Uterus (tissue), 4 donors: ENCODE results near the gene MX1. TPM values are rescaled to one million over a fixed set of nuclear protein-coding genes. Genes with fewer than 3 reads are reported as not detected.

Source experiments
- DNase-seq, 2 donors: peaks; one replicate each; pipeline ENCODE4 v3.0.0-alpha.2; 2019 to 2020
- H3K27ac ChIP-seq, 2 donors: fragments of 200-600 bp; sonication (generic); 1 replicate in 1 of 2; 2 replicates in 1 of 2; pipeline ENCODE4 v1.5.1; 2016 to 2018
- H3K27me3 ChIP-seq, 2 donors: fragments of 200-600 bp; sonication (generic); one replicate each; pipeline ENCODE4 v1.5.1; 2018 to 2019; ENCODE audit warnings: control low read depth in 1 of 2
- H3K36me3 ChIP-seq, 2 donors: fragments of 200-600 bp; sonication (generic); one replicate each; pipeline ENCODE4 v1.5.1; 2019; ENCODE audit warnings: control low read depth in 1 of 2
- H3K4me1 ChIP-seq, 2 donors: fragments of 200-600 bp; sonication (generic); one replicate each; pipeline ENCODE4 v1.5.1; 2018 to 2019; ENCODE audit warnings: control low read depth in 1 of 2
- H3K4me3 ChIP-seq, 2 donors: fragments of 200-600 bp; sonication (generic); 1 replicate in 1 of 2; 2 replicates in 1 of 2; pipeline ENCODE4 v1.5.1; 2018 to 2019; ENCODE audit warnings: mild to moderate bottlenecking in 1 of 2
- H3K9me3 ChIP-seq, 2 donors: fragments of 200-600 bp; sonication (generic); one replicate each; pipeline ENCODE4 v1.5.1; 2019; ENCODE audit warnings: control low read depth in 1 of 2
- CTCF ChIP-seq, 4 experiments: fragments of 200-600 bp in 2 of 4; fragments of 450-650 bp in 2 of 4; sonication (generic) in 2 of 4; IDR thresholded peaks; one replicate each; pipeline ENCODE4 v1.5.1; 2016 to 2019; ENCODE audit warnings: antibody characterized with exemption in 4 of 4, mild to moderate bottlenecking in 2 of 4, moderate library complexity in 1 of 4
- POLR2A ChIP-seq, 2 donors: fragments of 450-650 bp; IDR thresholded peaks; one replicate each; pipeline ENCODE4 v1.6.1; 2016; ENCODE audit warnings: antibody characterized with exemption in 2 of 2, mild to moderate bottlenecking in 1 of 2, moderate library complexity in 1 of 2
- intact Hi-C: fragments of 100-400 bp; cut with DNase I; formaldehyde crosslinking; loops from one replicate; pipeline ENCODE4 v1.15.1; 2023; ENCODE audit warnings: low total_unique reads
- total RNA-seq, 4 donors: library from RNA; depleted of rRNA in 3 of 4; stranded (reverse); fragments of >200 nt in 3 of 4; gene quantifications; one replicate each; pipeline versions ENCODE4 v1.1.0 to v1.2.4, GENCODE V29; 2014 to 2023
- donor health status: DM: yes; HTN: yes; CAD: no.

MX1 gene
- total RNA-seq, 4 donors from 2014 or later: 23.5 to 96.3 (median 33.4) TPM

GRCh38 chr21:41439248-41439647 lies 13.2 kb downstream of the MX1 start:
- Histone ChIP-seq H3K27ac (no peak overlapping the region), H3K4me3 (no peak overlapping the region), H3K36me3 (no peaks in the 10 kb centered on the region), H3K27me3 (no peaks in the 10 kb centered on the region), H3K4me1 (no peaks in the 10 kb centered on the region), H3K9me3 (no peaks in the 10 kb centered on the region)
- intact Hi-C loops: no loop called here
- DNase-seq: no peak
- TF ChIP-seq CTCF (IDR thresholded peaks at IDR 0.05) (no peak), POLR2A (IDR thresholded peaks at IDR 0.05) (no peak)

- intact Hi-C loops: no loop called here
- Histone ChIP-seq H3K27ac (no peak overlapping the region), H3K27me3 (no peaks in the 10 kb centered on the region), H3K4me1 (no peaks in the 10 kb centered on the region), H3K9me3 (no peaks in the 10 kb centered on the region), H3K4me3 (no peak overlapping the region), H3K36me3 (no peaks in the 10 kb centered on the region)
- no peak for DNase-seq
- TF ChIP-seq POLR2A (IDR thresholded peaks at IDR 0.05) (no peak), CTCF (IDR thresholded peaks at IDR 0.05) (no peak)
These were observed 15.5 kb downstream of the MX1 start for GRCh38 chr21:41441546-41441945.

- Histone ChIP-seq H3K27me3 (no peaks in the 10 kb centered on the region), H3K4me1 (no peaks in the 10 kb centered on the region), H3K27ac (no peak overlapping the region), H3K36me3 (no peaks in the 10 kb centered on the region), H3K4me3 (no peak overlapping the region), H3K9me3 (no peaks in the 10 kb centered on the region)
- intact Hi-C loops: no loop called here
- TF ChIP-seq POLR2A (IDR thresholded peaks at IDR 0.05): no peak
- TF ChIP-seq CTCF (IDR thresholded peaks at IDR 0.05): no peak
- no peak for DNase-seq
These were observed 16.6 kb downstream of the MX1 start for GRCh38 chr21:41442481-41443186.

GRCh38 chr21:41443562-41443961 lies 17.5 kb downstream of the MX1 start:
- Histone ChIP-seq H3K36me3 (no peaks in the 10 kb centered on the region), H3K9me3 (no peaks in the 10 kb centered on the region), H3K4me1 (no peaks in the 10 kb centered on the region), H3K27me3 (no peaks in the 10 kb centered on the region), H3K27ac (no peak overlapping the region), H3K4me3 (no peak overlapping the region)
- intact Hi-C loops: no loop called here
- DNase-seq: no peak
- no peak for TF ChIP-seq POLR2A (IDR thresholded peaks at IDR 0.05)
- TF ChIP-seq CTCF (IDR thresholded peaks at IDR 0.05): no peak

GRCh38 chr21:41444703-41445464 lies 18.8 kb downstream of the MX1 start:
- no peak for TF ChIP-seq CTCF (IDR thresholded peaks at IDR 0.05)
- no peak for TF ChIP-seq POLR2A (IDR thresholded peaks at IDR 0.05)
- no peak overlapping the region for H3K27ac ChIP-seq
- H3K4me1 ChIP-seq: no peaks in the 10 kb centered on the region
- no peaks in the 10 kb centered on the region for H3K27me3 ChIP-seq
- H3K4me3 ChIP-seq: no peak overlapping the region
- intact Hi-C loops: no loop called here
- no peak for DNase-seq
- H3K9me3 ChIP-seq: no peaks in the 10 kb centered on the region
- no peaks in the 10 kb centered on the region for H3K36me3 ChIP-seq
